Stimulated activated CD4-positive, alpha-beta T cell treated with anti-CD3 and anti-CD28 coated beads, Interleukin-15, amount 100 ng/mL, for 48 hours (primary cell): Measurements from ENCODE around the gene ZNF521.

ENCODE experiments used
- DNase-seq, 2 donors: peaks; one replicate each; pipeline ENCODE4 v3.0.0-alpha.2; 2020; ENCODE audit warnings: low read depth in 2 of 2

Gene ZNF521

GRCh38 chr18:25335676-25336075, 16.3 kb downstream of the ZNF521 start:
- DNase-seq = no peak

GRCh38 chr18:25335062-25335461, 16.9 kb downstream of the ZNF521 start:
- no peak for DNase-seq

GRCh38 chr18:25334588-25334987, 17.4 kb downstream of the ZNF521 start:
- no peak for DNase-seq

- DNase-seq = no peak
Observed at GRCh38 chr18:25332002-25332401, 20.0 kb downstream of the ZNF521 start.

- DNase-seq = no peak
Observed at GRCh38 chr18:25329783-25330182, 22.2 kb downstream of the ZNF521 start.

GRCh38 chr18:25327584-25327983, 24.4 kb downstream of the ZNF521 start:
- DNase-seq = no peak

GRCh38 chr18:25326361-25326952, 25.5 kb downstream of the ZNF521 start:
- no peak for DNase-seq

GRCh38 chr18:25322806-25323205, 29.2 kb downstream of the ZNF521 start:
- no peak for DNase-seq

- DNase-seq = no peak
Observed at GRCh38 chr18:25316381-25317018, 35.5 kb downstream of the ZNF521 start.

GRCh38 chr18:25314838-25315190, 37.2 kb downstream of the ZNF521 start:
- DNase-seq = no peak

- DNase-seq = no peak
Observed at GRCh38 chr18:25314151-25314837, 37.7 kb downstream of the ZNF521 start.

- DNase-seq = no peak
Observed at GRCh38 chr18:25313268-25313667, 38.7 kb downstream of the ZNF521 start.

- DNase-seq = no peak
Observed at GRCh38 chr18:25310045-25310444, 41.9 kb downstream of the ZNF521 start.

GRCh38 chr18:25308381-25308780, 43.6 kb downstream of the ZNF521 start:
- DNase-seq = no peak

GRCh38 chr18:25307192-25307591, 44.8 kb downstream of the ZNF521 start:
- no peak for DNase-seq

- DNase-seq = no peak
Observed at GRCh38 chr18:25306671-25307070, 45.3 kb downstream of the ZNF521 start.

GRCh38 chr18:25305584-25305983, 46.4 kb downstream of the ZNF521 start:
- no peak for DNase-seq

- no peak for DNase-seq
Observed at GRCh38 chr18:25300492-25300891, 51.5 kb downstream of the ZNF521 start.

- no peak for DNase-seq
Observed at GRCh38 chr18:25299426-25300300, 52.3 kb downstream of the ZNF521 start.

GRCh38 chr18:25298853-25299274, 53.1 kb downstream of the ZNF521 start:
- DNase-seq = no peak

- no peak for DNase-seq
Observed at GRCh38 chr18:25295624-25296138, 56.3 kb downstream of the ZNF521 start.

GRCh38 chr18:25291150-25291549, 60.8 kb downstream of the ZNF521 start:
- DNase-seq = no peak
